GM18511 (cell line): Measurements from ENCODE around the gene TIMM17B.

ENCODE experiments used
- ATAC-seq: cut with Tn5 transposase; IDR thresholded peaks from one replicate; pipeline ENCODE4 v1.9.1; 2021; ENCODE audit warnings: mild to moderate bottlenecking, moderate library complexity; ENCODE audit not compliant: unreplicated experiment

TIMM17B gene

DNA sequence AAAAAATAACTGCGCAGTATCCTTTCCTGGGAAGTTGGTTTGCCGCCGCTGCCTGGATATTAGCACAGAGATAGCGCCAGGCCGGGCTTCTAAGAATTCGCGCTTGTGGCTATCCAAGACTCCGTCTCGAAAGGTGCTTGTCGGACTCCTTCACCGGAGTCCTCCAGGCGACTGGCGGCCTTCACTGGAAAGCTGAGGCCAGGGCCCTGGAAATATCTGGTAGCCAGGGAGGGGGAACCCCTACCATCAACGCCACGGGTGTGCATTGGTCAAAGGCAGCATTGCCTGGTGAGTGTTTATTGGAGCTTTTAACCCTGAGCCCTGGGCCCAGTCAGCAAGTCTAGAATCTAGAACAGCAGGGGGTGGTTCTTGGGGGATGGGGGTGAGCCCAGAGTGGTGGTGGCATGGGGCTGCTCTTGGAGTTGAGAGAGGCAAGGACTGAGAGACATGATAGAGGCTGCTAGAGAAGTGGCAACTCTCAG lies 21.8 kb upstream of the TIMM17B start:
- peak; percentile 30 for ATAC-seq

DNA sequence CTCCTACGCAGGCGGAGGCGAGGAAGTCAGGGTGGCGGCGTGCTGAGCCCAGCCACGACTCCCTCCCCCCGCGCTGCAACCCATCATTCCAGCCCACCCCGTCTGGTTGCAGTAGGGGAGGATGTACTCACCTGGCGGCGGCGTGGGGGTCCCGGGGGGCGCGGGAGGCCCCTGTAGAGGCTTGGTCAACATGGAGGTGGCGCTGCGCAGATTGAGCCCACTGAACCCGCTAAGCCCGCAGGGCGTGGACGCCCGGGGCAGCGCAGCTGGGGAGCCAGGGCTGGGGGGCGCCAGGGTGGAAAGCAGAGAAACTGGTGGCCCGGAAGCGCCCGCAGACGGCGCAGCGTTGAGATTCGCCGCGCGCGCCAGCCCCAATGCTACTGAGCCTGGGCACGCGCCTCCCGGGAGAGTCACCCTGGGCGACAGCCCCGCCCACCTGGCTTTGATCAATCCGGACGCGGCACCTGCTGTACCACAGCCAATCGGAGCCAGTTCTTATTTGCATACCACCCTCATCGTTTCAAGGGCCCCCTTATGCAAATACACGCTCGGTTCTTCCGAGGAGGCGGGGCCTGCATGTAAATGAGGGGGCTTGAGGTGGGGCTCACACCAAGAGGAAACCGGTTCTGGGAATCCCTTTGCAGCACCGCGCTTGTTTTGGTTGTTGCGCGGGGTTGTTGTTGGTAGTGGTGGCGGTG lies 21.2 kb upstream of the TIMM17B start, which contains the start of gene PIM2:
Gene PIM2, minus strand, starts transcription at position 382 of the 698 bp plus-strand sequence. Its CDS starts 190 bp downstream, at position 192.
- peak; percentile 79 for ATAC-seq

DNA sequence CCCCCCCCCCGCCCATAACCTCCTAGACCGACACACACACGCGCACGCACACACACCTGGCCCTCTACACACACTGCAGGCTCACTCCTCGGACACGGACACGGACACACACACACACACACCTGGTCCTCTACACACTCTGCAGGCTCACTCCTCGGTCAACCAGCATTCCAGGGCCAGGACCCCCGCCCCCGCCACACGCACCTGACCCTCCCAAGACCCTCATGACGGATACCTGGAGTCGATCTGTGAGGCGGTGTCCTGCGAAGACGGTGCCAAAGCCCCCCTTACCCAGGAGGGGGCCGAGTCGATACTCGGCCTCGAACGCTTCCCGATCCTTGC lies 20.7 kb upstream of the TIMM17B start:
- no peak for ATAC-seq

DNA sequence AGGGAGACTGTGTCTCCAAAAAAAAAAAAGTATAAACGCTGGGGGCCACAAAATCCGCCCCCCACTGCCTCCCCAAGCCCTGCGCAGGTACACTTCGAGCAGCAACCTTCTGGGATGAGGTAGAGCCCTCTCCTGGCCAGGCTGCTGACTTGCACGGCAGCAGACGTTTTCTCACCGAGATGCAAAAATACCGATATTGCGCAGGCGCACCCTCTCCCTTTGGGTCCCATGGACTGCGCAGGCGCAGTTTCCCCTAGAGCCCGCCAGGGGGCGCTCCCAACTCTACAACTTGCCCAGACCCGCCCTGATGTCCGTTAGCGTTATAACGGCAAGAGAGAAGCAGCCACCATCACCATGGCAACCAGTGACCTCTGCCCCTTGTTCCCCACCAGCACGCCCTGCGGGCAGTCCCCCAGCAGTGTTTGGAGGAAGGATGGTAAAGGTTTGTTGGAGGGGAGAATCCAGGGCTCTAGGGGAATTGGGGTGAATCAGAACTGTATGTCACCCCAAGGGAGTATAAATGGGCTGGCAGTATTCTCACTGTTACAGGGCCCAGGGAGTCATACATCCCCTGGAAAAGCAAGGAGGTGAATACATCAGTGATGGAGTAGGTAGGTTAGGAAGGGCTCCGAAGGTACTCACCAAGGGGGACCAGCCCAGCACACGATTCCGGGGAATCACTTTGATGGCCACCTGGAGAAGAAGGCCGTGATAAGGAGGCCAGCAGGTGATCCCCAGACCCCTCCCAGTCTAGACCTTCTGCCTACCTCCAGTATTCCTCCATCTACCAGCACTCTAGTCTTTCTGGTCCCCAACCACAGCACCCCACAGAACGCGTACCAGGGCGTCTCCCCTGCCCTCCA lies 19.8 kb upstream of the TIMM17B start:
- peak; percentile 52 for ATAC-seq

DNA sequence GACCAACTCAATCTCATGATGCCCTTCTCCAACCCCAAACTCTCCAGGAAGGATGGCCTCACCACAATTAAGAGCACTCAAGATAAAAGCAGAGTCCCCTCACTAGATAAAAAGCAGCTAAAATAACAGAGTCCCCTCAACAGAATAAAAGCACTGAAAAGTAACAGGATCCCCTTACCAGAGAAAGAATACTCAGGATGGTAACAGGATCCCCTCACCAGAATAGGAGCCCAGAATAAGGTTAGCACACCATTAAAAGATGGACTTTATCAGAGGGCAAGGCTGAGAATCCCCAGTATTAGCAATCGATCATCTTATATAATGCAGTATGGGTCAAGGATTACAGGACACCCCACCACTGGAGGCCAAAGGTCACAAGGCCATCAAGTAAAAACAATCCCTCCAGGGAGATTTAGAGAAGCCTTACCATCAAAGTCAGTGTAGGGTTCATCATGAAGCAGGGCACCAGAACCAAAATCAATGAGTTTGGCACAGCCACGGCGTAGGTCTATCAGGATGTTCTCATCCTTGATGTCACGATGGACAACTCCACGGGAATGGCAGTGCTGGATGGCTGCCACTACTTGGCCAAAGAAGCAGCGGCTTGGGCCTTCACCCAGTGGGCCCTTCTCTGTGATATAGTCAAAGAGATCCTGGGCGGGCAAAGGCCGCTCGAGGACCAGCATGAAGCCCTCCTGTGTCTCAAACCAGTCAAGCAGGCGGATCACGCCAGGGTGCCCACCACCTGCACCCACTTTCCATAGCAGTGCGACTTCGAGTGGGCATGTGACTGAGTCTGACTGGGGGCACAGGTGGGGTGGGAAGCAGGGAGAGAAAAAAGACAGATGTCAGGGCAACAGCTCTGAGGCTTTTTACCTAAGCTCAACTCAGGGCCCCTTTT lies 17.3 kb upstream of the TIMM17B start:
- no peak for ATAC-seq

DNA sequence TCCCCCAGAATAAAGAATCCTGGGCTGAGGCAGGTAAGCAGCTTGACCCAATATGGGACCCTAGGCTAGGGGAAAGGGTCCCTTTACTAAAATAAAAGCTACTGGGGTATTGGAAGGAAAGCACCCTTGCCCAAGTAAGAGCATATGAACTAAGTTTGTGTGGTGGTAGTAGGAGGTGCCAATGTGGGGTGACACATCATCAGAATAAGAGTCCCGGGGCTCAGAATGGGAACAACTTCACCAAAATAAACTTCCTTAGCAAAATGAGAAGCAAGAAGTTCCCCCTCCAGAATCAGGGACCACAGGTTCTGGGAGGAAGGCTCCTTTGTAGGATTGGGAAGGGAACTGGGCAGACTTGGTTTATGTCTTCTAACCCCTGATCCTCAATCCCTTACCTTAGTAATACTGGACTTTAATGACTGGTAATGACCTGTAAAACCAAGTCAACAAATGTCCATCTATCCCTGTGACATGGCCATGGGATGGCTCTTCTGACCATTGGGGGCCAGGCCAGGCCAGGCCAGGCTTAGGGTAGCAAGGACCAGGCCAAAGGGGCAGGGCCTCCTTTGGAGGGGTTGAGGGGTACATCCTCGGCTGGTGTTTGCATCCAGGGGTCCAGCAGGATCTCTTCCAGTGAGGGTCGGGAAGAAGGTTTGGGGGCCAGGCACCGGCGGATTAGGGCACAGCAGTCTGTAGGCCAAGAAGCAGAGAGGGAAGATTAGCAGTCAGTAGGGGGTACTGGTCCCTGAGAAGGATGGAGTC lies 16.2 kb upstream of the TIMM17B start:
- ATAC-seq: no peak

DNA sequence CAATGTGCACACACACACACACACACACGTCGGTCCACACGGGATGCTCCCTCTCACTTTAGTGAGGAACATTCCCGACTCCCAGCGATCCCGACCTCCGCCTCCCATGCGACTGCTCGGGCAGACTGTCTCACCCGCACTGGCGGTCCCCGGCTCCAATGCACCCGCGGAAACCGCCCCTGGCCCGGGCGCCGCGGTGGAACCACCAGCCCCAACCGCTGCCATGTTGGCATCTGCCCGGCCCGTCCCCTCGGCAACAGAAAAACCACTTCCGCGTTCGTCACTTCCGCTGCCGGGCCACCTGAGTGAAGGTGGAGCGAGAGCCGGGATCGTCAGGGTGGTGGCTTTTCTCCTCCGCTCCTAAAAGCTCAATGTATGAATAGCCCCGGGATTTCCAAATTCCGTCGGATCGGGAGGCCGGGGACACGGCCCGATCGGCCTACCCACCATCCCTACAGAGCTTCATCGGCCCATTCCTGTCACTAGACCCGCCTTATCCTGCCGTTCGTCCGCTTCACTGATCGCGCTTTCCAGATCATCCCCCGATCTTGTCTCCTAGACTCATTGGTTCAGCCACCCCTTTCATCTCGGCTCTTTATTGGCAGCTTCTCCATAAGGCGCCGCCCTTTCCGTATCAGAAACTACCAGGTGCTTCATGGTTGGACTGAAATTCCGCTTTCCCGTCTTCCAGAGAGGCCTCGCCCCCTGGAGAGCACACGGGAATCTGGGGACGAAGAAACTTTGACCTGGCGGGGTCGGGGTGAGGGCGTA lies 14.0 kb upstream of the TIMM17B start, which contains the start of gene SLC35A2:
Gene SLC35A2, minus strand, starts transcription at position 235 of the 771 bp plus-strand sequence. Its CDS starts 10 bp downstream, at position 225.
- peak; percentile 85 for ATAC-seq

DNA sequence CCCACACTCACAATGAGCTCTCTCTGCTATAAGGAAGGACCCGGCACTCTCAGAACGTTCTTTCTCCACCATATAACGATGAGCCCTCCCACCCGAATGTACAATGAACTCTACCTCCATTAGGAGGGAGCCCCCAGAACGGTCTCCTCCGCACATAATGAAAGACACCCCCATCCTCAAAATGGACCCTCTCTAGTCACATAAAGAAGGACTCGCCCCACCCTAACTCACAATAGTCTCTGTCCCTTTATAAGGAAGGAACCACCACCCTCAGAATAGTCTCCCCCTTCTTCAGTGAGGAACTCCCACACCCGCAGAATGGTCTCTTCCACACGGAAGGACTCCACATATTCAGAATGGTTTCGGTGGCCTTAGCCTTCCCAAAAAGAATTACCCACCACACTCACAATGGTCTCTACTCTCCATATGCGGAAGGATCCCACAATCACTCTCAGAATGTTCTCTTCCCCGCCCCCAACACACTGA lies 13.4 kb upstream of the TIMM17B start:
- ATAC-seq: no peak

DNA sequence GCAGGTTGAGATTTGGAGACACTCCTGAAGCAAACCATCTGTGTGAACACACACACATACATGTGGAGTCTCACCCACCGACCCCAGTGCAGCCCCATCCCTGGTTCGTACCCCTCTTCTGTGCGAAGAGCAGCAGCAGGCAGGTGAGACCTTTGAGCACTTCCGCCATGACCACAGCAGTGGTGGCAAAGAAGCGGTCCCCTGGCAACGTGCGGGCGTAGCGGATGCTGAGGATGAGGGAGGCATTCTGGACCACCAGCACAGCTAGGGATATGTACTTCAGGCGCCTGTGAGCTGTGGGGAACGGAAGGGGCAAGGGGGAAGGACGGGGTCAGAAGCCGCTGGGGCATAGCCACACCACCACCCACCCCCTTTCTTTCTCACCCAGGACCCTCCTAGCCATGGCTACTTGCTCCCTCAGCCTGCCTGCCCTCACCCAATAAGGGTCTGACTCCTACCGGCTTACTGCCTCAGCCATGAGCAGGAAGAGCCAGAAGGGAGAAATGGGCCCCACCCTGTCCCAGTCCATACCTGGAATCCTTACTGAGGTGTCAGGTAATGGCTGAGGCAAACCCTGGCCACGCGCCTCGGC lies 12.2 kb upstream of the TIMM17B start:
- no peak for ATAC-seq

DNA sequence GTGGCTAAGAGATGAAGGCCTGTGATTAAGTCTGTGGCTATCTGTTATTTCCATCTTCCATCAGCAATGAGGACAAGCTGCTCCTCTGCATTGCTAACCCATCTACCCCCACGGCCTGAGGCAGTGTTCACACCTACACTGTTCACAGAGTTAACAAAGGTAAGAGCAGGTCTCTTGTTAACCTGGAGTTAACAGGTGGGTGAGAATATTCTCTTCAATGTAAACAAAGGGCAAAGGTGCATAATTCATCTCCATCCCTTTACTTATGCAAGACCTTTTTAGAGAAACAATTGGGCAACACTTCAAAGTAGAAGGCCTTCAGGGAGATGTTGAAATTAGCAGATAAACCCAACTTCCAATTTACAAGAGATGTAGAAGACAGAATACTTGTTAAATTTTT lies 11.0 kb upstream of the TIMM17B start:
- no peak for ATAC-seq

DNA sequence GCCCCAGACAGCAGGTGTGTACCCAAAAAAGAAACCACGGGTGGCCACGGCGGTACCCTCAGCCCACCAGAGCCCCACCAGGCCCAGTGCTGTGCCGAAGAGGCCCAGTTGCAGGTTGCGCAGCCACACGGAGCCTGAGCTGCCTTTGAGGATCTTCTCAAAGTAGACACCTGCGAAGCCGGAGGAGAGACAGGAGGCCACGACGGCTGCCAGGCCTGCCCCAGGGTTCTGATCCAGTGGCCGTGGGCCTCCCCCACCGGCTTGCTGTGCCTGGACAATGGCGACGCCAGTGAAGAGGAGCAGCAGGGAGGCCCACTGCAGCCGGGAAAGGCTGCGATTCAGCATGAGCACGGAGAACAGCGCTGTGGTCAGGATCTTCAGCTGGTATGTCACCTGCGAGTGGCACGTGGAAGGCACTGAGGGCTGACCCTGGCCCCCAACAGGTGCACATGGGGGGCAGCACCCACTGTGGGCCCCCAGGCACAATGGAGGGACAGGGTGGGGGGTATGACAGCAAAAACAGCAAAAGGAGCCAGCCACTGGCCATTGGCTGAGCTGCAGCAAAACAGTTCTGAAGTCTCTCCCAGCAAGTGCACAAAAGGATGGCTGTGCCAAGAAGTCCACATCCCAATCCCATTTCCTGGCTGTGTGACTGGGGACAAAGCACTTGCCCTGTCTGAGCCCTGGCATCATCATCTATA lies 7.7 kb upstream of the TIMM17B start:
- no peak for ATAC-seq

DNA sequence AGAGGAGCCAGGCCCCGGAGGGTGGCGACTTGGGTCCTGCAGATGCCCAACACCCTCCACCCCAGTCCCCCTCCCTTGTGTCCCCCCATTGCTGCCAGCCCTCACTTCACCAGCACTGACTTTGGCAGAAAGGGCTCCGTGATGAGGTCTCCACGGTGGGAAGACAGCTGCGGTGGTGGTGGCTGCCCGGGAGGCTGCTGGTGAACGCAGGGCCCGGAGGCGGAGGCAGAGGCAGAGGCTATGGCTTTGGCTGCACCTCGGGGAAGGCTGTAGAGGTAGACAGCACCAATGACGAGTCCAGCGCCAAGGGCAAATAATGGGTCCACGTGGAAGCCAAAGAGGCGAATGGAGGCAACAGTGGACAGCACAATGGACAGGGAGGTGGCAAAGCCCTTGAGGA lies 7.1 kb upstream of the TIMM17B start:
- ATAC-seq: no peak

DNA sequence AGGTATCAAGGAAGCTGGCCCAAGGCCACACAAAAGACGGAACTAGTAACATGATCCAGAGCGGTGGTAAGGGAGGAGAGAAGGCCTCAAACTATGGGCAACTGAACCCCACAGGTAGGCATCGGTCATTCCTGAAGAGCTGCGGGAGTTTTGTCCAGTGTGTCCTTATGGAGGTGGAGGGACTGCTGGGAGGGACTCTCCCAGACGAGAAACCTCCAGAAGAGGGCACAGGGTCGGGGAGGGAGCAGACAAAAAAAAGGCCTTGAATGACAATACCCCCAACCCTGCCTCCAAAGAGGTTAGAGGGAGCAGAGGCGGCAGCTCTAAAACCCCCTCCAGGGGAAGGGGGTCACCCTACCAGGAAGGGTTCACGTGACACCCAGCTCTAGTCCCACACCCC lies 6.6 kb upstream of the TIMM17B start:
- ATAC-seq: no peak

DNA sequence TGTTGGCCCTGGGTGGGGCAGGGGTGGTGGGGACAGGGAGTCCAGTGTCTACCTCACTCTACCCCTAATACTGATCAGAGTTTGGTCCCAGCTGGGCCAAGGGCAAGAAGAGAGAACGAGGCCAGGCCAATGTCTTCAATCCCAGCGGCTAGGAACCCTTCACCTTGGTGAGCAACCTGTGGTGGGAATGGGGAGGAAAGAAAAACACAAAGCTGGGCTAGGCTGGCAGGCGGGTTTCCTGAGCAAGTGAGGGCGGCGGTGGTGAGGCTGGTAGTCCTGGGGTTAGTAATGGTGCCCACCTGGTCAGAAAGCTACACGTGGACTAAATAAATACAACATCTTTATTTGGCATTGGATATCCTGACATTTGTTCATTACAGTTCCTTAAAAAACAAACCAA lies 5.7 kb upstream of the TIMM17B start:
- no peak for ATAC-seq

DNA sequence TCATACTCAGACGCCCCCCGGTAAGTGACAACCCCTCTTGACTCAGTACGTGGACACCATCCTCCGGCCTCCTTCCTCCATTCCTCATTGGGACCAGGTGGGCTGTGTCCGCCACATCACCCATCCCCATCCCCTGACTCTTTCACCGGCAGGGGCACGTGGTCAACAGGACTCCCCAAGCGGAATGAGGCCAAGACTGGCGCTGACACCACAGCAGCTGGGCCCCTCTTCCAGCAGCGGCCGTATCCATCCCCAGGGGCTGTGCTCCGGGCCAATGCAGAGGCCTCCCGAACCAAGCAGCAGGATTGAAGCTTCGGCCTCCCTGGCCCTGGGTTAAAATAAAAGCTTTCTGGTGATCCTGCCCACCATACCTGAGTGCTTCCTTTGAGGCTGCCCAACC lies 5.2 kb upstream of the TIMM17B start:
- no peak for ATAC-seq

DNA sequence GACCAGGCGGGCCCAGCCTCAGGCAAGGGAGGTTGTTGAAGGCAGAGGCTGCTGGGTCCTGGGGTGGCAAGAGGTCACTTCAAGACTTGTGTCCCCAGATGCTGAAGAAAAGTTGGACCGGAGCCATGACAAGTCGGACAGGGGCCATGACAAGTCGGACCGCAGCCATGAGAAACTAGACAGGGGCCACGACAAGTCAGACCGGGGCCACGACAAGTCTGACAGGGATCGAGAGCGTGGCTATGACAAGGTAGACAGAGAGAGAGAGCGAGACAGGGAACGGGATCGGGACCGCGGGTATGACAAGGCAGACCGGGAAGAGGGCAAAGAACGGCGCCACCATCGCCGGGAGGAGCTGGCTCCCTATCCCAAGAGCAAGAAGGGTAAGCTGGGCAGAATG lies 4.6 kb upstream of the TIMM17B start:
- ATAC-seq: no peak

DNA sequence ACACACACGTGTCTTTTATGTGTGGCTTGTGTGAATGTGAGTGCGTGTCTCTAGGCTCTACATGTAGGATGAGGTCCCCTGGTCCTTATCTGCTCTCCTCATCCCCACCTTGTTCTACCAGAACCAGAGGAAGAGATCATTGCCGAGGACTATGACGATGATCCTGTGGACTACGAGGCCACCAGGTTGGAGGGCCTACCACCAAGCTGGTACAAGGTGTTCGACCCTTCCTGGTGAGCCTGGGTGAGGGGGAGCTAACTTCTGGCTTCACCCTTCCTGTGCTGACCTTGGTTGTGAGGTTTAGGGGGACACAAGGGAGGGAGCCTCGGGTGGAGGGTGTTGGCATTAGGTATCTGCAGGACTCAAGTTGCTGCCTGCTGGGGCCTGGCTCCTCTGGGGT lies 3.5 kb upstream of the TIMM17B start:
- no peak for ATAC-seq

DNA sequence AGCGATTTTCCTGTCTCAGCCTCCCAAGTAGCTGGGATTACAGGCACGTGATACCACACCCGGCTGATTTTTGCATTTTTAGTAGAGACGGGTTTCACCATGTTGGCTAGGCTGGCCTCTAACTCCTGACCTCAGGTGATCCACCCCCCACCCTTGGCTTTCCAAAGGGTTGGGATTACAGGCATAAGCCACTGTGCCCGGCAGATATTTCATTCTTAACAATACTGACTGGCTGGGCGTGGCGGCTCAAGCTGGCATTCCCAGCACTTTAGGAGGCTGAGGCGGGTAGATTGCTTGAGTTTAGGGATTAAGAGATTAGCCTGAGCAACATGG lies 1.5 kb upstream of the TIMM17B start:
- ATAC-seq: no peak
